Measurements from ENCODE around the gene KRTAP12-2. TPM values are rescaled to one million over a fixed set of nuclear protein-coding genes. Genes with fewer than 3 reads are reported as not detected.
"Not testable (repeated sequence)": the region's sequence is repeated elsewhere in the genome, so short reads cannot be mapped to it uniquely, and the experiment has no call there.

The KRTAP12-2 gene
- total and polyA plus RNA-seq, 5 donors = not detected

GRCh38 chr21:44681152-44681551 lies 14.4 kb upstream of the KRTAP12-2 start:
- DNase-seq (no peak), ATAC-seq (no peak)
- no peaks in the 10 kb centered on the region for H3K4me1 ChIP-seq (ENCODE audit: control insufficient read depth, insufficient read depth, low read length)
- H3K4me3 ChIP-seq (ENCODE audit: low read length) = no peak overlapping the region
- no peaks in the 10 kb centered on the region for H3K27me3 ChIP-seq (ENCODE audit: control insufficient read depth, insufficient read depth)
- 68% methylated on average over 11 of the region's 11 CpGs for WGBS
- intact Hi-C loops (cut with DNase I) = no loop called here
- H3K27ac ChIP-seq (ENCODE audit: low read length) = no peak overlapping the region
- no peaks in the 10 kb centered on the region for H3K9me3 ChIP-seq (ENCODE audit: control insufficient read depth, low read length)

- no peaks in the 10 kb centered on the region for H3K4me1 ChIP-seq (ENCODE audit: control insufficient read depth, insufficient read depth, low read length)
- H3K9me3 ChIP-seq (ENCODE audit: control insufficient read depth, low read length) = no peaks in the 10 kb centered on the region
- H3K27me3 ChIP-seq (ENCODE audit: control insufficient read depth, insufficient read depth) = peaks cover 2% of the 10 kb centered on the region
- DNase-seq (no peak), ATAC-seq (no peak)
- H3K4me3 ChIP-seq (ENCODE audit: low read length) = no peak overlapping the region
- 88% methylated on average over 13 of the region's 13 CpGs for WGBS
- intact Hi-C loops (cut with DNase I) = no loop called here
- H3K27ac ChIP-seq (ENCODE audit: low read length) = no peak overlapping the region
Observed at GRCh38 chr21:44677881-44678280, 11.2 kb upstream of the KRTAP12-2 start.

GRCh38 chr21:44671911-44672310 lies 5.2 kb upstream of the KRTAP12-2 start:
- Histone ChIP-seq H3K4me1 (ENCODE audit: control insufficient read depth, insufficient read depth, low read length) (no peaks in the 10 kb centered on the region), H3K9me3 (ENCODE audit: control insufficient read depth, low read length) (no peaks in the 10 kb centered on the region), H3K27ac (ENCODE audit: low read length) (no peak overlapping the region), H3K27me3 (ENCODE audit: control insufficient read depth, insufficient read depth) (peaks cover 2% of the 10 kb centered on the region), H3K4me3 (ENCODE audit: low read length) (no peak overlapping the region)
- WGBS = 100% methylated on average over 1 of the region's 1 CpG
- ATAC-seq (no peak), DNase-seq (no peak)
- intact Hi-C loops (cut with DNase I) = no loop called here

GRCh38 chr21:44670642-44671432 lies 4.1 kb upstream of the KRTAP12-2 start:
- ATAC-seq (no peak), DNase-seq (no peak)
- H3K4me3 ChIP-seq (ENCODE audit: low read length) = no peak overlapping the region
- no peak overlapping the region for H3K27ac ChIP-seq (ENCODE audit: low read length)
- 82% methylated on average over 3 of the region's 3 CpGs for WGBS
- H3K27me3 ChIP-seq (ENCODE audit: control insufficient read depth, insufficient read depth) = peaks cover 2% of the 10 kb centered on the region
- intact Hi-C loops (cut with DNase I) = no loop called here
- no peaks in the 10 kb centered on the region for H3K9me3 ChIP-seq (ENCODE audit: control insufficient read depth, low read length)
- H3K4me1 ChIP-seq (ENCODE audit: control insufficient read depth, insufficient read depth, low read length) = no peaks in the 10 kb centered on the region

- 66% methylated on average over 1 of the region's 1 CpG for WGBS
- Histone ChIP-seq H3K4me1 (ENCODE audit: control insufficient read depth, insufficient read depth, low read length) (no peaks in the 10 kb centered on the region), H3K27ac (ENCODE audit: low read length) (no peak overlapping the region), H3K4me3 (ENCODE audit: low read length) (no peak overlapping the region), H3K27me3 (ENCODE audit: control insufficient read depth, insufficient read depth) (no peaks in the 10 kb centered on the region), H3K9me3 (ENCODE audit: control insufficient read depth, low read length) (no peaks in the 10 kb centered on the region)
- ATAC-seq (no peak), DNase-seq (no peak)
- intact Hi-C loops (cut with DNase I) = no loop called here
Observed at GRCh38 chr21:44667612-44668011, 885 bp upstream of the KRTAP12-2 start.

- no peak overlapping the region for H3K27ac ChIP-seq (ENCODE audit: low read length)
- no peaks in the 10 kb centered on the region for H3K27me3 ChIP-seq (ENCODE audit: control insufficient read depth, insufficient read depth)
- intact Hi-C loops (cut with DNase I) = no loop called here
- no peak overlapping the region for H3K4me3 ChIP-seq (ENCODE audit: low read length)
- DNase-seq (no peak), ATAC-seq (no peak)
- no peaks in the 10 kb centered on the region for H3K9me3 ChIP-seq (ENCODE audit: control insufficient read depth, low read length)
- 81% methylated on average over 5 of the region's 5 CpGs for WGBS
- H3K4me1 ChIP-seq (ENCODE audit: control insufficient read depth, insufficient read depth, low read length) = no peaks in the 10 kb centered on the region
Observed at GRCh38 chr21:44664691-44665090, 2.0 kb downstream of the KRTAP12-2 start.

- H3K4me3 ChIP-seq (ENCODE audit: low read length); H3K4me1 ChIP-seq (ENCODE audit: control insufficient read depth, insufficient read depth, low read length); H3K27me3 ChIP-seq (ENCODE audit: control insufficient read depth, insufficient read depth); intact Hi-C loops (cut with DNase I); H3K9me3 ChIP-seq (ENCODE audit: control insufficient read depth, low read length); DNase-seq; ATAC-seq; H3K27ac ChIP-seq (ENCODE audit: low read length): not testable (repeated sequence)
- WGBS = 53% methylated on average over 7 of the region's 7 CpGs
Observed at GRCh38 chr21:44661567-44661966, 5.2 kb downstream of the KRTAP12-2 start.

GRCh38 chr21:44658913-44659595 lies 7.7 kb downstream of the KRTAP12-2 start:
- no peaks in the 10 kb centered on the region for H3K4me1 ChIP-seq (ENCODE audit: control insufficient read depth, insufficient read depth, low read length)
- no peak for DNase-seq
- no peak overlapping the region for H3K27ac ChIP-seq (ENCODE audit: low read length)
- intact Hi-C loops (cut with DNase I) = no loop called here
- no peak overlapping the region for H3K4me3 ChIP-seq (ENCODE audit: low read length)
- H3K27me3 ChIP-seq (ENCODE audit: control insufficient read depth, insufficient read depth) = no peaks in the 10 kb centered on the region
- H3K9me3 ChIP-seq (ENCODE audit: control insufficient read depth, low read length) = no peaks in the 10 kb centered on the region
- no peak for ATAC-seq
- 59% methylated on average over 11 of the region's 11 CpGs for WGBS

- intact Hi-C loops (cut with DNase I) = no loop called here
- Histone ChIP-seq H3K9me3 (ENCODE audit: control insufficient read depth, low read length) (no peaks in the 10 kb centered on the region), H3K27me3 (ENCODE audit: control insufficient read depth, insufficient read depth) (no peaks in the 10 kb centered on the region), H3K4me1 (ENCODE audit: control insufficient read depth, insufficient read depth, low read length) (no peaks in the 10 kb centered on the region), H3K27ac (ENCODE audit: low read length) (no peak overlapping the region), H3K4me3 (ENCODE audit: low read length) (no peak overlapping the region)
- 83% methylated on average over 5 of the region's 5 CpGs for WGBS
- ATAC-seq (no peak), DNase-seq (no peak)
Observed at GRCh38 chr21:44658541-44658910, 8.2 kb downstream of the KRTAP12-2 start.

GRCh38 chr21:44657635-44658540 lies 8.8 kb downstream of the KRTAP12-2 start, which contains the start of gene KRTAP12-3:
Gene KRTAP12-3, plus strand, starts transcription at chr21:44657932. Its CDS starts 48 bp downstream, at chr21:44657980.
- DNase-seq (no peak), ATAC-seq (no peak)
- no peaks in the 10 kb centered on the region for H3K27me3 ChIP-seq (ENCODE audit: control insufficient read depth, insufficient read depth)
- intact Hi-C loops (cut with DNase I) = no loop called here
- no peak within 1 kb of the TSS for H3K4me3 ChIP-seq (ENCODE audit: low read length)
- H3K27ac ChIP-seq (ENCODE audit: low read length) = no peak within 1 kb of the TSS
- no peaks in the 10 kb centered on the region for H3K9me3 ChIP-seq (ENCODE audit: control insufficient read depth, low read length)
- no peaks in the 10 kb centered on the region for H3K4me1 ChIP-seq (ENCODE audit: control insufficient read depth, insufficient read depth, low read length)
- WGBS = 74% methylated on average over 26 of the region's 26 CpGs

GRCh38 chr21:44656868-44657267 lies 9.9 kb downstream of the KRTAP12-2 start:
- ATAC-seq = no peak
- DNase-seq = no peak
- WGBS = 44% methylated on average over 1 of the region's 1 CpG
- Histone ChIP-seq H3K9me3 (ENCODE audit: control insufficient read depth, low read length) (no peaks in the 10 kb centered on the region), H3K27ac (ENCODE audit: low read length) (no peak overlapping the region), H3K4me3 (ENCODE audit: low read length) (no peak overlapping the region), H3K27me3 (ENCODE audit: control insufficient read depth, insufficient read depth) (no peaks in the 10 kb centered on the region), H3K4me1 (ENCODE audit: control insufficient read depth, insufficient read depth, low read length) (no peaks in the 10 kb centered on the region)
- intact Hi-C loops (cut with DNase I) = no loop called here

Data from right cardiac atrium (tissue), 5 donors.